HG03558 (cell line): ENCODE data around the gene NBAS.

Experiments
- ATAC-seq: cut with Tn5 transposase; IDR thresholded peaks from one replicate; pipeline ENCODE4 v1.9.1; 2021; ENCODE audit warnings: moderate number of reproducible peaks; ENCODE audit not compliant: unreplicated experiment; ENCODE audit errors: extremely low read depth

NBAS gene

DNA sequence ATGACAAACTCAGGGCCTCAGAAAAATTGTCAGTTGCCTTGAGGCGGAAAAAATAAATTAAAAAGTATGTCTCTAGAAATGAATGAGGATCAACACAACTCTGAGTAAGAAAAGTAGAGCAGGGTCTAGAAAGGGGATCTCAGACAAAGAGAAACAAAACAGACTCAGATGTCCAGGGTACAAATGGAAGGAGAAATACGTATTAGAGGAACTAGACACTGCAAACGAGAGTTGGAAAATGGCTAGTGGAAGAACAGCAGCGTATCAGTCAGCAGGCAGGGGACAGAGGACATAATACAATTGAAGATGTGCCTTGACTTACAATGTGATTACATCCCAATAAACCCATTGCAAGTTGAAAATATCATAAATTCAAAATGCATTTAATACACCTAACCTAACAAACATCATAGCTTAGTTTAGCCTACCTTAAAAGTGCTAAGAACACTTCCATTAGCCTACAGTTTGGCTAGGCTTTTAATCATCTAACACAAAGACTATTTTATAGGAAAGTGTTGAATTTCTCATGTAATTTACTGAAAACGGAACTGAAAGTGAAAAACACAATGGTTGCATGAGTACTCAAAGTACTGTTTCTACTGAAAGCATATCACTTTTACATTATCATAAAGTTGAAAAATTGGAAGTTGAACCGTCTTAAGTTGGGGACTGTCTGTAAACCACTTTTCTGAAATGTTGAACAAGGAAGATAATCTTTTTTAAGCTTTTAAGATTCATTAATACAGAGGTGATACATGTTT lies 182.8 kb downstream of the NBAS start:
- peak; percentile 85 for ATAC-seq

DNA sequence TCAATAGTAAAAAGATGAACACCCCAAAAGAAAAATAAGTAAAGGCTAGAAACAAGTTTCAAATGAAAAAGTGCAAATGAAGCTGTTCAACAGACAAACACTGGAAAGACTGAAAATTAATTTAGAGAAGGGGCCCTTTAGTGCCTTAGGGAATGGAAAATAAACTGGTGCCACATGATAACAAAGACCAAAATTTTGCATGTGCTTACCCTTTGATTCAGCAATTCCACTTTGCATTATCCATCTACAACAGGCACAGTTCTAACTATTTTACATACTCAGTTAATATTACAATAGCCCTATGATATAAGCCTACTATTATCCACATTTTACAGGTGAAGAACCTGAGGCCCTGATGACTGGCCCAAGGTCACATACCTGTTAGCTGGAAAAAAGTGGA lies 183.9 kb downstream of the NBAS start:
- ATAC-seq = no peak

DNA sequence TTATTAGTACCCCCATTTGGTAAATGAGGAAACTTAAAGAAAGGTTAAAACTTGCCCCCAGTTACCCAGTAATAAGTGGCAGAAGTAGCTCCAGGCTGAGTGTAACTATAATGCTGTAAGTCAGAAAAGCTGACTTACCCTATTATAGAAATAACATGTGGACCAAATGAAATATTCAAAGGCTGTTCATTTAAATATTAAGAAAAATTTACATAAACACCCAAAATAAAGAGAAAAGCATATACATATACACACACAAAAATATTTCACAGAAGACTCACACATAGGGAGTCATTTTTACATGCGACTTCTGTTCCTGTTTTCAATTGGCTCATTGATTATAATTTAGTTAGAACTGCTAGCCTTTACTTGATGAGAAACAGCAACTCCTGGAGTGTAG lies 189.1 kb downstream of the NBAS start:
- no peak for ATAC-seq

DNA sequence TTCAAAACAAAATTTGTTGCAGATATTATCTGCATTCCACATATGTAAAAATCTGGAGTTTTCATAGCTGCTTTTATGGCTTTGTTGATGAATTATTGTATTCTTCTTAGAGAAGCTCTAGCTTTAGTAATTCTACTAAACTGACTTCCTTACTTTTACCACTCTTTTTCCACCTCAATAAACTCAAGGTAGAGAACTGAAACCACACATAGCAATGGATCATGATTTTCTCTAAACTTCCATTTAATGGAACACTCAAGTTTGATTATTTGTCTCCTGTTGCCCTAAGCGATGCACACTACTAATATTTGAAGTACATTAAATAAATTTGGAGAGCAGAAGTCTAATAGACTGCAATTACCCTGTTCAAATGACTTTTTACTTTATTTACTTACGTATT lies 192.0 kb downstream of the NBAS start:
- ATAC-seq = no peak

DNA sequence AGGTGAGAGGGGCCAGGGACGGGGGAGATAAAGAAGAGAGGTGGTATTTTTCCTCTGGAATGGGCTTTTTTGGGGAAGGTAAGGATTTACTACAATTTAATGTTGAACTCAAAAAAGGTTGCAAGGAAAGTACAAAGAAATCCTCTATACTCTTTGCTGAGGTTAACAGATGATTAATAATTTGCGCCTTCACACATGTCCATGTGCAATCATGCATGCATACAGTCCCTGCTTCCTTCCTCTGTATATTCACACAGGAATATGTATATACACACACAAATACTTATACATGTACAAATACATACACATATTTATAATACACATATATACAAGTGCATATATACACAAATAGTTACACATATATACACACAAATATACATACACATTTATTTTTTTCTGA lies 193.4 kb downstream of the NBAS start:
- peak; percentile 42 for ATAC-seq

DNA sequence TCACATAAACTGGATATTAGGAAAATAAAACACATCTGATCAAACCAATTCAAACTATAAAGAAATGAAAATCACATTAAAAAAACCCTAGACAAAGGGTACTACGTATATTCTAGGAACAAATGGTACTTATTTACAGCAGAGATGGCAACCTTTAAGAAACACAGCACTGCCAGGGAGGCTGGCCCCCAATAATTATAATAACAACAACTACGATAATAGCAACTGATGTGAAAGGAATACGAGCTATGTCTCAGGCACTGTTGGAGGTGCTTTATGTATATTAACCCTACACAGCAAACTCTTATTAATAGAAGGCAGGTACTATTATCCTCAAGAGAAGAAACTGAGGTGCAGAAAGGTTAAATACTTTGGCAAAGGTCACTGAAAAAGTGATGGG lies 193.9 kb downstream of the NBAS start:
- ATAC-seq = no peak

DNA sequence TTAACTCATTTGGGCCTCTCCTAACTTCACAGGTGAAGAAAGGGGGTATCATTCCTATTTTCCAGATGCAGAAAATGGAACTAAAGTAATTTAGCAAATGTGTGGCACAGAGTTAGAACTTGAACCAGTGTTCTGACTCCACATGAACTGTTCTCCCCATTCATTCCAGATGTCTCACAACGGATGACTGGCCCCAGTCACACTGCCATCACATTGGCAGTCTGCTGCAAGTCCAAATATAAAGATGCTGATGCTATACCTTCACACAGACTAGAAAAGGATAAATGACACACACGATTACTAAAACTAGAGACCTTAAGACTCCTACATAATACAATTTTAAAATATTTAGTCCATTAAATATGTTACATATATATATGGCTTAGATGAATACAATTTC lies 195.7 kb downstream of the NBAS start:
- no peak for ATAC-seq

DNA sequence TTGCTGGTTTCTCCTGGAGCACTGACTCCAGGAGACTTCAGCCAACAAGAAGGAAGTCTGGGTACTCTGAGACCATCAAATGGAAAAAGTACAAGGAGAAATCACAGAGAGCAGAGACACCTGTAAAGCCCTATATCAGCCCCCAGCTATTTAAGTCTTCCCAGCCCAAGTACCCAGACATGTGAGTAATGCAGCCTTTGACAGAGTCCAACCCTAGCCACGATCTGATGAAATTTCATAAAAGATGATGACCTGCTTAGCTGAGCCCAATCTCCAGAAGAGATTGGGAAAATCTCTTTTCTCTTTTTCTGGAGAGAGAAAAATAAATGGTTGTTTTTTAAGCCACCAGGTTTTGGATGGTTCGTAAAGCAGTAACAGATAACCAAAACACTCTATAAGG lies 196.6 kb downstream of the NBAS start:
- no peak for ATAC-seq

DNA sequence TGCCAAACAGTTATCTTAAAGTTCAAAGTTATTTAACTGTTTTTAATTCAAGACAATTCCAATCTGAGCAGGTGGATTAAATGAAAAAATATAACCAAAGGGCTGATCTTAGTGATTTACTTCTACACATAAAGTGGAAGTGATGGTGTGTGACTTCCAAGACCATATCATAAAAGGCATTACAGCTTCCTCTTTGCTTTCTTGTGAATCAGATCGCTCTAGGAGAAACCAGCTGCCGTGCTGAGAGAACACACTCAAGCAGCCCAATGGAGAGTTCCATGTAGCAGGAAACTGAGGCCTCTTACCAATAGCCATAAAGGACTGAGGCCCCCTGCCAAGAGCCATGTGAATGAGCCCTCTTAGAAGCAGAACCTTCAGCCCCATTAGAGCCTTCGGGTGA lies 197.4 kb downstream of the NBAS start:
- no peak for ATAC-seq

DNA sequence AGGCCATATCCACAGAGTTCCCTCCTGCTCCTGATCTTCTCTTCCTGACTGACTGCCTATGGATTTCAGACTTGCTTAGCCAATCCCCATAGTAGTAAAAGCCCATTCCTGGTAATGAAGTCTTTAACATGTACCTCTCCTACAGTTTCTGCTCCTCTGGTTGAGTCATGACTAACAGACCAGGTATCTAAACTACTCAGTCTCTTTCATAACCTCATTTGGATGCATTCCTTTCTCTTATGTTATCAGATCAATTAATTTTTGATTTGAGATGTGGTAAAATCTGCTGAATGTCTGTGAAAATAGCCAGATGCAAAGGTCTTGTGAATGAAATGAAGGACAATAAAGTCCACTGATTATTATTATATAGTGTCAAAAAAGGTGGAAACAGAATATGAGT lies 198.0 kb downstream of the NBAS start:
- ATAC-seq = no peak

DNA sequence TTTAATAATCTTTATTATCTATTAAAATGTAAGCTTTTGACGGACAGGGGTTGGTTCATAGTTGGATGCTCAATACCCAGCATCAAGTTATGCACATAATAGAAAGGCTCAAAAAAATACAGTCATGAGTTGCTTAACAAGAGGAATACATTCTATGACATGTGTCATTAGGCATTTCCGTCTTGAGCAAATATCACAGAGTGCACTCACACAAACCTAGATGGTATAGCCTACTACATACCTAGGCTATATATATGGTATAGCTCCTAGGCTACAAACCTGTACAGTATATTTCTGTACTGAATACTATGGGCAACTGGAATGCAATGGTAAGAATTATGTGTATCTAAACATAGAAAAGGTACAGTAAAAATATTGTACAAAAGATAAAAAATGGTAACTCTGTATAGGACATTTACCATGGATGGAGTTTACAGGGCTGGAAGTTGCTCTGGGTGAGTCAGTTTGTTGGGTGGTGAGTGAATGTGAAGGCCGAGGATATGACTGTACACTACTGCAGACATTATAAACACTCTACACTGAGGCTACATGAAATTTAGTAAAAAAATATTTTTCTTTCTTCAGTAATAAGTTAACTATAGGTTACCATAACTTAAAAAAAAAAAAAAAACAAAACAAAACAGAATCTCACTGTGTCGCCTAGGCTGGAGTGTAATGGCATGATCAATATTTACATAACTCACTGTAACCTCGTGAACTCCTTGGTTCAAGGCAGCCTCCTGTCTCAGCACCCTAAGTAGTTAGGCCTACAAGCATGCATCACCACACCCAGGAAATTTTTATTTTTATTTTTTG lies 201.2 kb downstream of the NBAS start:
- no peak for ATAC-seq

DNA sequence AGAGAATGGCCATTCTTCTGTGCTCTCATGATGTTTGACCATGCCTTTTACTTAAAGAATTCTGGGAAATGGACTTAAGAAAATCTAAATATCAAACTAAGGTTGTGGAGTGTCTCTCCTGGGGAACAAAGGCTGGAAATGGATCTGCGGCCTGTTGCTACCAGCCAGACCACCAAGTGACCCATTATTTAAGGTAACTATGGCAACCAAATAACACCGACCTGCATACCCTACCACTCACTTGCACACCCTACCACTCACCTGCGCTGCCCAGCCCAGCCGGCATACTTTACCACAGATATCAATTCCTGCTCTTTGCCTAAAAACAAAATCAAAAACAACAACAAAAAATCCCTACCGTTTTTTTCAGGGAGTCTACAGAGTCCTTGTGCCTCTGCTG lies 203.2 kb downstream of the NBAS start:
- ATAC-seq = no peak

DNA sequence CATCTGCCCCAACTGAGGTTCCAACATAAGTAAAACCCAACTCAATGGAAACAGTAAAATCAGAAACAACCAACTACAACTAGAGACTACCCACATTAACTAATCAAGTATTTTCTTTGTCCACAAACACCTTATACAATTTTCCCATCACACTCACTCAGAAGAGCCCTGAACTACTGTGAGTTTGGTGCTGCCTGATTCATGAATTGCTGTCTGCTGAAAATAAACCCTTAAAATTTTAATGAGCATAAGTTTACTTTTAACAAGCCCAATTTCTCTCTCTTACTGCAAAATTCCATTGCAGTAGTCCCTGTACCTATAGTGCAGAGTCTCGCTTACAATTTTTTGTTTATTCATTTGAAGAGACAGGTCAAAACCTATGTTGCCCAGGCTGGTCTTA lies 203.9 kb downstream of the NBAS start:
- no peak for ATAC-seq

DNA sequence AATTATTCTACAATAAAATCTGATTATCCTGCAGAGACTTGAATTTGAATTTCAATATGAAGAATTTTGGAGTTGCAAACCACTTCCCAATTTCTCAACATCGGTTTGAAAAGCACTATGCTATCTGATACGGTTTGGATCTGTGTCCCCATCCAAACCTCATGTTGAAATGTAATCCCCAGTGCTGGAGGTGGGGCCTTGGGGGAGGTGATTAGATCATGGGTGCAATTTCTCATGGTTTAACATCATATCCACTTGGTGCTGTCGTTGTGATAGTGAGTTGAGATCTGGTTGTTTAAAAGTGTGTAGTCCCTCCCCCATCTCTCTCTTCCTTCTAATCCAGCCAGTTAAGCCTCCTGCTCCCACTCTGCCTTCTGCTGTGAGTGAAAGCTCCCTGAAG lies 205.7 kb downstream of the NBAS start:
- ATAC-seq = no peak

DNA sequence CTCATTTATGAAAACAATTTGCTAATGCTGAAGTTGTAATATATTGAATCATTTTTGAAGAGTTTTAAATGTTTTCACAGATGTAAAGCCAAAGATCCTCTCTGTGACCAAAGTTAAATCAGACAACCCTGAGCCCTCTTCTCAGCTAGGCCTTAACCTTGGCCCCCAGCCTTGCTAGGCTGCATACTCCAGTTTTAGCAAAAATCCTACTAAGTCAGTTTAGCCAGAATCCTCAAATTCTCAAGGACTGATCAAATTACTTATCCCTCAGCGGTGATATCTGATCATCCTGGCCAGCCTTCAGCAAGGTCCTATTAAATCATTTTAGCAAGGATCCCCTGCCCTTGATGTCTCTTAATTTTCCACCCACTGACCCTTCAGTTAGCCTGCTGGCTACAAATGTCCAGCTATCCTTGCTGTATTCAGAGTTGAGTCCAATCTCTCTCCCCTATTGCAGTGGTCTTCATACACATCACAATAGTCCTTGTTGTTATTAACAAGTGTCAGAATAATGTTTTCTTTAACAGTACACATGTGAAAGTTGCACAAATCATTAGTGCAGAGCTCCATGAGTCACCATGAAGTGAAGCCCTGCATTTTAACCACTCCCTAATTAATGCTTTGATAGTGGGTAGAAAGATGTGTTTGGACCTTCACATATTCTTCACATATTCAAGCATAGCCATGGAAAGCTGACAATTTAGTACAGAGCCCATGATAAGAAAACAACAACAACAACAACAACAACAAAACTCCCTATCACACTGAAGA lies 206.4 kb downstream of the NBAS start:
- ATAC-seq = no peak

DNA sequence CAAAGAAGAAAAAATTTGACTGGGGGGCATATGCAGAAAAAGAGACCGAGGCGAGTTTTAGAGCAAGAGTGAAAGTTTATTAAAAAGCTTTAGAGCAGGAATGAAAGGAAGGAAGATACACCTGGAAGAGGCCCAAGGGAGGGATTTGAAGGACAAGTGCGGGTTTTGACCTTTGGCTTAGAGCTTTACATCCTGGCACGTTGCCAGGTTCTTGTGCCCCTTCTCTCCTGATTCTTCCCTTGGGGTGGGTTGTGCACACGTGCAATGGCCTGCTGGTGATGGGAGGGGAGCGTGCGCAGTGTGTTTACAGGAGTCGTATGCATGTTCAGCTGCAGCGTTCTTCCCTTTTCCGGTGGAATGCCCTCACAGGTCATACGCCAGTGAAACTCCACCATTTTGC lies 208.8 kb downstream of the NBAS start:
- ATAC-seq = no peak

DNA sequence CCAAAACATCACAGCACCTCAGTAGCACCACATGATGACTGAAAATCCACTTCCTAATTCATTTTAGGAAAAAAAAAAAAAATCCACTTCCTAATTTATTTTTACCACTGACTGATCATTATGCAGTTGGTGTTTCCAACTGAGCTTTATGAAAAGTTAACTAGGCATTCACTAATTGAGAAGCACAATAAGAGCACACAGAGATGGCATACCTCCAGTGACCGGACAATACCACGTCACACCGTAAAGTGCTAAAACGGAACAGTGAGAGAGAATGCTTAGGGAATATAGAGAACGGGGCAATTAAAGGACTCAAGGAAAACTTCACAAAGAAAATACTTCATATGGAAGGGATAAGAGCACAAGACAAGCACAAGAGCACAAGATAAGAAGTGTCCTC lies 212.5 kb downstream of the NBAS start:
- ATAC-seq = no peak

DNA sequence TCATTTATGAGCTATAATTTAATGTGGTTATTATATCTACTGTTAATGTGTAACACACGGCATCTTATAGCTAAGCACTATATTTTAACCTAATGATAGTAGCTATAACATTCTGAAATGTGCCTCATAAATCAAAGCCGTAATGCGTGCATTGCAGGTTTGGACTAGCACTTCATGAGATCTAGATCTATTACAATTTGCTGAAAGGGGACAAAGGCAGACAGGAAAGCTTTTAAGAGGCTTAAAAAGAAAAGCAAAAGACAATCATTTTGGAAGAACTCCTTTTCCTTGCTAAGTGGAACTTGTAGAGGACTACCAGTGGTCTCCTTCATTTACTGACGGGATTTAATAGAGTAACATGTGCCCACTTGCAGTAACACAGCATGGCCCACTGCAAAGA lies 213.1 kb downstream of the NBAS start:
- no peak for ATAC-seq

DNA sequence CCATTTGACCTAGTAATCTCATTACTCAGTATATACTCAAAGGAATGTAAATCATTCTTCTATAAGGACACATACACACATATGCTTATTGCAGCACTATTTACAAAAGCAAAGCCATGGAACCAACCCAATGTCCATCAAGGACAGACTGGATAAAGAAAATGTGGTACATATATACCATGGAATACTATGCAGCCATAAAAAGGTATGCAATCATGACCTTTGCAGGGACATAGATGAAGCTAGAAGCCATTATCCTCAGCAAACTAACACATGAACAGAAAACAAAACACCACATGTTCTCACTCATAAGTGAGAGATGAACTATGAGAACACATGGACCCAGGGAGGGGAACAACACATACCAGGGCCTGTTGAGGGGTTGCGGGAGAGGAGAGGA lies 214.5 kb downstream of the NBAS start:
- no peak for ATAC-seq

DNA sequence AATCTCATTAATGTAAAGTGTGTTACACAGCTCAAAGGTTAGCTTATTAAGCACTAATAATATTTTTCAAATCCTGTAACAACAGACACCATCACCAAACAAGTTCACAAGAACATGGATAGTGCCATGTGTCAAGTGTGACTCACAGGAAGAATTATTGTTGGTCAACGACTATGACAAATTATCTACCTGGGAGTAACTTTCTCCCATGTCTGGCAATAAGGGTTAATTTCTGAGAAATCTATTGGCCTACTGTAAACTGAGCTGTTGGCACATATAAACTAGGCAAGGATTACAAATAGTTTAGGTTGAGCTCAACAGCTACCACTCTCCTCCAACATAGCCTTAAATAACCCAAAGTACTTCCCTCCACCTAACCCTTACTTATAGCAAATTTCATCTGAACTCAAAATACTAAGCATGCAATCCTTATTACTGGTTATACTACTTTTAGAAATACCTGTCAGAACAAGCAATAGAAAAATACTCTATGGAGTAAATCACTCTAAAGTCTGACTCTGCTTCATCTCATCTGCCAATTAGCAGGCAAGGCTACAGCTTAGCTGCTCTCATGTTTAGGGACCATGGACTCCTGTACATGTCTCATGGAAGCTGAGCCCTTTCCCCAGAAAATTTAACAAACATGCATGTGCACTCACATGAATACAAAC lies 223.0 kb downstream of the NBAS start:
- no peak for ATAC-seq
